NT2/D1 (cell line): Measurements from ENCODE around the gene TAF15.

Experiments used
- SUZ12 ChIP-seq: IDR thresholded peaks from 2 replicates; pipeline ENCODE4 v1.6.1; 2011; ENCODE audit not compliant: insufficient read length, insufficient read depth; ENCODE audit errors: extremely low read depth
- YY1 ChIP-seq: IDR thresholded peaks from 2 replicates; pipeline ENCODE4 v1.6.1; 2011; ENCODE audit not compliant: insufficient read length, insufficient read depth
- ZNF274 ChIP-seq: IDR thresholded peaks from 2 replicates; pipeline ENCODE4 v1.6.1; 2011; ENCODE audit warnings: mild to moderate bottlenecking, low read depth, low read length

GRCh38 chr17:35876534-35876933 lies 67.2 kb downstream of the TAF15 start:
- TF ChIP-seq ZNF274 (no peak), YY1 (no peak), SUZ12 (no peak)
